Panc1 (cell line): ENCODE results near the gene FOXN1. TPM values are rescaled to one million over a fixed set of nuclear protein-coding genes. Genes with fewer than 3 reads are reported as not detected.
"Not testable (repeated sequence)": the region's sequence is repeated elsewhere in the genome, so short reads cannot be mapped to it uniquely, and the experiment has no call there.

ENCODE experiments used
- ATAC-seq: fragments of 200-7000 bp; cut with Tn5 transposase; 2 replicates; pipeline ENCODE4 v1.9.1; 2020; ENCODE audit warnings: mild to moderate bottlenecking, moderate library complexity
- BruUV-seq: library from RNA; stranded (reverse); fragments of 400-500 nt; replicated peaks from 2 replicates; lab custom pipeline; 2021; lab: Mats Ljungman, UMichigan
- CTCF ChIA-PET: fragments of 300-600 bp; sonication (Branson Sonifier 250); formaldehyde crosslinking; loops from one replicate; lab custom pipeline; 2022; ENCODE audit warnings: antibody characterized with exemption; lab: Charles Lee
- POLR2A ChIA-PET: fragments of 300-600 bp; sonication (Branson Sonifier 250); formaldehyde crosslinking; loops from one replicate; lab custom pipeline; 2022; ENCODE audit warnings: antibody characterized with exemption; lab: Charles Lee
- DNase-seq: peaks from one replicate; pipeline ENCODE4 v3.0.0-alpha.2; 2010; ENCODE audit warnings: low read depth, low spot score
- H3K27ac ChIP-seq: 2 replicates; pipeline ENCODE4 v1.5.1; 2011; ENCODE audit warnings: mild to moderate bottlenecking, low read length, inconsistent platforms
- H3K27me3 ChIP-seq: fragments of 200-500 bp; sonication (Bioruptor generic); 2 replicates; pipeline ENCODE4 v1.6.0; 2014; ENCODE audit warnings: low read length, inconsistent platforms; ENCODE audit not compliant: control insufficient read depth, insufficient read depth
- H3K36me3 ChIP-seq: fragments of 200-500 bp; sonication (Bioruptor generic); 2 replicates; pipeline ENCODE4 v1.5.1; 2014; ENCODE audit warnings: inconsistent platforms, mild to moderate bottlenecking, low read length, moderate library complexity; ENCODE audit not compliant: control insufficient read depth, insufficient read depth
- H3K4me1 ChIP-seq: 2 replicates; pipeline ENCODE4 v1.5.1; 2011; ENCODE audit warnings: inconsistent platforms, mild to moderate bottlenecking, low read length, moderate library complexity; ENCODE audit not compliant: control insufficient read depth, insufficient read depth
- H3K4me3 ChIP-seq, 2 experiments: 2 replicates each; pipeline ENCODE4 v1.5.1; 2011 to 2012; ENCODE audit warnings: low read depth in 2 of 2, low read length in 2 of 2, mild to moderate bottlenecking in 2 of 2, inconsistent platforms in 1 of 2, moderate library complexity in 1 of 2
- H3K9me3 ChIP-seq: fragments of 200-500 bp; sonication (Bioruptor generic); 2 replicates; pipeline ENCODE4 v1.5.1; 2014; ENCODE audit warnings: low read depth, mild to moderate bottlenecking, inconsistent platforms, low read length, moderate library complexity; ENCODE audit not compliant: control insufficient read depth, insufficient read depth
- CTCF ChIP-seq: fragments of 450-650 bp; IDR thresholded peaks from 2 replicates; pipeline ENCODE4 v1.5.1; 2017; ENCODE audit warnings: mild to moderate bottlenecking
- POLR2AphosphoS5 ChIP-seq: IDR thresholded peaks from 2 replicates; pipeline ENCODE4 v1.6.1; 2012; ENCODE audit warnings: mild to moderate bottlenecking, low read depth, low read length, moderate library complexity
- REST ChIP-seq, 2 experiments: IDR thresholded peaks; 2 replicates each; pipeline ENCODE4 v1.6.1; 2011 to 2012; ENCODE audit warnings: low read depth in 2 of 2, control low read depth in 1 of 2, low read length in 1 of 2, mild to moderate bottlenecking in 1 of 2, moderate library complexity in 1 of 2; ENCODE audit not compliant: insufficient read depth in 1 of 2
- SIN3A ChIP-seq: IDR thresholded peaks from 2 replicates; pipeline ENCODE4 v1.6.1; 2012; ENCODE audit warnings: low read depth, mild to moderate bottlenecking, low read length, moderate library complexity, borderline replicate concordance; ENCODE audit not compliant: insufficient read depth
- TCF7L2 ChIP-seq: IDR thresholded peaks from 2 replicates; pipeline ENCODE4 v1.6.1; 2011; ENCODE audit warnings: mild to moderate bottlenecking, low read depth, low read length, inconsistent platforms
- in situ Hi-C: cut with HindIII; loops from 2 replicates; pipeline ENCODE4 v1.10.0; 2016; ENCODE audit warnings: low sequenced_read_pairs, low pct_unique_long_range_greater_than_20kb
- intact Hi-C: fragments of 100-400 bp; cut with micrococcal nuclease; formaldehyde crosslinking; loops from one replicate; pipeline ENCODE4 v1.10.0; 2022; ENCODE audit not compliant: unreplicated experiment
- total RNA-seq: library from RNA; stranded (reverse); gene quantifications from one replicate; pipeline ENCODE4 v1.2.1, GENCODE V29; 2021; ENCODE audit not compliant: unreplicated experiment

FOXN1 gene
- total RNA-seq, 1 experiment from 2014 or later, result not detected

- Histone ChIP-seq H3K9me3 (no peaks in the 10 kb centered on the region), H3K27ac (no peak overlapping the region), H3K36me3 (no peaks in the 10 kb centered on the region), H3K4me1 (no peaks in the 10 kb centered on the region), H3K27me3 (peaks cover 3% of the 10 kb centered on the region; the same call in 1 of the 2 replicates), H3K4me3 (no peak overlapping the region)
- intact Hi-C loops (no loop called here), in situ Hi-C loops (no loop called here)
- TF ChIP-seq REST (IDR thresholded peaks at IDR 0.05; ENCODE audit: insufficient read depth in 1 of 2, low read depth in 2 of 2, low read length in 1 of 2), result no peak
- no peak for TF ChIP-seq POLR2AphosphoS5
- no peak for TF ChIP-seq CTCF
- TF ChIP-seq SIN3A, result no peak
- TF ChIP-seq TCF7L2, result no peak
- ChIA-PET CTCF (interaction anchor here (0.6 to 0.7 kb wide), 3 partner anchors 81 to 1230 kb away, joined by 3 to 4 read pairs (median 3); no protein-coding TSS in a partner anchor), POLR2A (interaction anchor here (0.6 kb wide), 1 partner anchor 9 kb away, joined by 9 read pairs; no protein-coding TSS in a partner anchor)
- BruUV-seq, result no TSS peak
- peak; percentile 39; the same call in 1 of the 2 replicates for ATAC-seq
- no peak for DNase-seq
Observed at GRCh38 chr17:28466521-28467048, 39.6 kb upstream of the FOXN1 start.

GRCh38 chr17:28467456-28468025, 38.6 kb upstream of the FOXN1 start:
- in situ Hi-C loops (no loop called here), intact Hi-C loops (no loop called here)
- Histone ChIP-seq H3K36me3 (no peaks in the 10 kb centered on the region), H3K27me3 (peaks cover 3% of the 10 kb centered on the region; the same call in 1 of the 2 replicates), H3K27ac (no peak overlapping the region), H3K4me3 (no peak overlapping the region), H3K4me1 (no peaks in the 10 kb centered on the region), H3K9me3 (no peaks in the 10 kb centered on the region)
- no TSS peak for BruUV-seq
- ChIA-PET POLR2A (no interaction called here), CTCF (interaction anchor here (0.7 kb wide), 1 partner anchor 80 kb away, joined by 3 read pairs; no protein-coding TSS in a partner anchor)
- DNase-seq, result no peak
- no peak for ATAC-seq
- TF ChIP-seq REST (IDR thresholded peaks at IDR 0.05; ENCODE audit: insufficient read depth in 1 of 2, low read depth in 2 of 2, low read length in 1 of 2), result no peak
- TF ChIP-seq SIN3A, result no peak
- no peak for TF ChIP-seq TCF7L2
- no peak for TF ChIP-seq POLR2AphosphoS5
- TF ChIP-seq CTCF, result no peak

- DNase-seq, H3K4me1 ChIP-seq, in situ Hi-C loops, H3K27ac ChIP-seq, ATAC-seq, H3K27me3 ChIP-seq, BruUV-seq, H3K4me3 ChIP-seq, intact Hi-C loops, H3K9me3 ChIP-seq, H3K36me3 ChIP-seq: not testable (repeated sequence)
- POLR2A ChIA-PET, result interaction anchor here (0.6 kb wide), 1 partner anchor 10 kb away, joined by 3 read pairs; no protein-coding TSS in a partner anchor
- CTCF ChIA-PET, result interaction anchor here (1.1 kb wide), 1 partner anchor 17 kb away, joined by 3 read pairs; no protein-coding TSS in a partner anchor
Observed at GRCh38 chr17:28468033-28468735, 38.0 kb upstream of the FOXN1 start.
